Measurements from ENCODE around the gene HTT-AS. TPM values are rescaled to one million over a fixed set of nuclear protein-coding genes. Genes with fewer than 3 reads are reported as not detected.

Gene HTT-AS
- total RNA-seq: not detected
- not detected for polyA plus RNA-seq
- not detected for total RNA-seq

DNA sequence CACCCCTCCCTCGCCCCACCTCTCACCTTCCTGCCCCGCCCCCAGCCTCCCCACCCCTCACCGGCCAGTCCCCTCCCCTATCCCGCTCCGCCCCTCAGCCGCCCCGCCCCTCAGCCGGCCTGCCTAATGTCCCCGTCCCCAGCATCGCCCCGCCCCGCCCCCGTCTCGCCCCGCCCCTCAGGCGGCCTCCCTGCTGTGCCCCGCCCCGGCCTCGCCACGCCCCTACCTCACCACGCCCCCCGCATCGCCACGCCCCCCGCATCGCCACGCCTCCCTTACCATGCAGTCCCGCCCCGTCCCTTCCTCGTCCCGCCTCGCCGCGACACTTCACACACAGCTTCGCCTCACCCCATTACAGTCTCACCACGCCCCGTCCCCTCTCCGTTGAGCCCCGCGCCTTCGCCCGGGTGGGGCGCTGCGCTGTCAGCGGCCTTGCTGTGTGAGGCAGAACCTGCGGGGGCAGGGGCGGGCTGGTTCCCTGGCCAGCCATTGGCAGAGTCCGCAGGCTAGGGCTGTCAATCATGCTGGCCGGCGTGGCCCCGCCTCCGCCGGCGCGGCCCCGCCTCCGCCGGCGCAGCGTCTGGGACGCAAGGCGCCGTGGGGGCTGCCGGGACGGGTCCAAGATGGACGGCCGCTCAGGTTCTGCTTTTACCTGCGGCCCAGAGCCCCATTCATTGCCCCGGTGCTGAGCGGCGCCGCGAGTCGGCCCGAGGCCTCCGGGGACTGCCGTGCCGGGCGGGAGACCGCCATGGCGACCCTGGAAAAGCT, at the start of gene HTT-AS, which contains the start of gene HTT:
TSS of gene HTT-AS (minus strand) at position 461 of the 768 bp plus-strand sequence.
TSS of gene HTT (plus strand) at position 604 of the 768 bp plus-strand sequence. CDS start at position 749, 145 bp downstream.
- ChIA-PET CTCF (no interaction called here), POLR2A (interaction anchor here (0.6 to 3.0 kb wide), 6 partner anchors 16 to 111 kb away, joined by 3 to 9 read pairs (median 4); partner anchors contain the start of genes GRK4 and NOP14)
- H3K9me3 Mint-ChIP-seq: no peaks in the 10 kb centered on the region
- H3K27me3 ChIP-seq (ENCODE audit: control insufficient read depth in 2 of 2, insufficient read depth in 2 of 2, low read length in 2 of 2): no peaks in the 10 kb centered on the region
- peaks cover 17 to 36% (median 31%) of the 10 kb centered on the region in 7 donors for H3K4me1 Mint-ChIP-seq
- H3K27ac ChIP-seq (ENCODE audit: low read depth, low read length): peak within 1 kb of the TSS; percentile 89
- peak within 1 kb of the TSS; percentile 87 for H3K4me3 ChIP-seq (ENCODE audit: low read length)
- intact Hi-C loops (cut with micrococcal nuclease): loop anchor here (1.0 to 10.0 kb wide), 18 partner anchors 27 to 1493 kb away; partner anchors contain the start of genes CFAP99 (in 2 of the 2), GRK4 (in 2 of the 2), HAUS3 (in 2 of the 2) and NOP14 (in 2 of the 2)
- peak within 1 kb of the TSS; percentile 70 to 95 (median 93) for H3K27ac Mint-ChIP-seq
- no peaks in the 10 kb centered on the region for H3K27me3 Mint-ChIP-seq
- peak within 1 kb of the TSS; percentile 86 to 98 (median 90) for H3K4me3 Mint-ChIP-seq
- no peaks in the 10 kb centered on the region for H3K9me3 ChIP-seq (ENCODE audit: control insufficient read depth in 2 of 3, low read length in 3 of 3)
- peaks cover 10 to 16% of the 10 kb centered on the region in 2 donors for H3K4me1 ChIP-seq (ENCODE audit: control insufficient read depth in 2 of 2, insufficient read depth in 2 of 2, low read length in 2 of 2)
- ATAC-seq: peak; percentile 90
- H3K36me3 Mint-ChIP-seq: peaks cover 0 to 4% (median under 1%) of the 10 kb centered on the region in 5 donors
- H3K36me3 ChIP-seq (ENCODE audit: control insufficient read depth in 2 of 3, insufficient read depth in 3 of 3, low read length in 3 of 3): no peaks in the 10 kb centered on the region
- DNase-seq: peak; percentile 91 to 99 (median 96)

DNA sequence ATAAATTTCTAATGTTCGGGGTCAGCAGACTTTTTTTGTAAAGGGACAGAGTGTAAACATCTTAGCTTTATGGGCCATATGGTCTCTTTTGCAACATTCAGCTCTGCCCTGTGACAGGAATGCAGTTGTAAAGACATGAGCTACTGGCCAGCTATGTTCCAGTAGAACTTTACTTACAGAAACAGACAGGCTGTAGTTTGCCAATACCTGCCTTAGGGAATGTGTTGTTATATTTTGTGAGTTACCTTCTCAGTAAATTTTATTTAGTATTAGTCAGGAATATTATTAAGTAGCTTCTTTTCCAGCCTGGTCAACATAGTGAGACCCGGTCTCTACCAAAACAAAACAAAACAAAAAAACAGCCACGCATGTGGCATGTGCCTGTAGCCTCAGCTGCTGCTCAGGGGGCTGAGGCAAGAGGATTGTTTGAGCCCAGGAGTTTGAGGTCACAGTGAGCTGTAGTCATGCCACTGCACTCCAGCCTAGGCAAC, 48.9 kb upstream of the HTT-AS start:
- H3K4me1 Mint-ChIP-seq: peaks cover 5 to 27% (median 19%) of the 10 kb centered on the region in 7 donors
- no peak for DNase-seq
- H3K36me3 Mint-ChIP-seq: peaks cover 3 to 57% (median 22%) of the 10 kb centered on the region in 5 donors
- intact Hi-C loops (cut with micrococcal nuclease): no loop called here
- ChIA-PET CTCF (interaction anchor here (0.8 to 1.7 kb wide), 2 partner anchors 10 to 16 kb away, joined by 3 to 6 read pairs; no protein-coding TSS in a partner anchor), POLR2A (interaction anchor here (0.6 to 1.6 kb wide), 2 partner anchors 9 to 1110 kb away, joined by 3 to 5 read pairs; no protein-coding TSS in a partner anchor)
- Histone ChIP-seq H3K27ac (ENCODE audit: low read depth, low read length) (no peak overlapping the region), H3K27me3 (ENCODE audit: control insufficient read depth in 2 of 2, insufficient read depth in 2 of 2, low read length in 2 of 2) (no peaks in the 10 kb centered on the region), H3K4me3 (ENCODE audit: low read length) (no peak overlapping the region), H3K36me3 (ENCODE audit: control insufficient read depth in 2 of 3, insufficient read depth in 3 of 3, low read length in 3 of 3) (peaks cover 0 to 54% (median 4%) of the 10 kb centered on the region in 3 experiments), H3K9me3 (ENCODE audit: control insufficient read depth in 2 of 3, low read length in 3 of 3) (no peaks in the 10 kb centered on the region), H3K4me1 (ENCODE audit: control insufficient read depth in 2 of 2, insufficient read depth in 2 of 2, low read length in 2 of 2) (peaks cover 0 to 6% of the 10 kb centered on the region in 2 donors)
- no peaks in the 10 kb centered on the region for H3K27me3 Mint-ChIP-seq
- H3K27ac Mint-ChIP-seq: peak overlapping the region in 4 of 9 donors; percentile 49 to 90 (median 77)
- no peak for ATAC-seq
- H3K4me3 Mint-ChIP-seq: no peak overlapping the region
- H3K9me3 Mint-ChIP-seq: no peaks in the 10 kb centered on the region

DNA sequence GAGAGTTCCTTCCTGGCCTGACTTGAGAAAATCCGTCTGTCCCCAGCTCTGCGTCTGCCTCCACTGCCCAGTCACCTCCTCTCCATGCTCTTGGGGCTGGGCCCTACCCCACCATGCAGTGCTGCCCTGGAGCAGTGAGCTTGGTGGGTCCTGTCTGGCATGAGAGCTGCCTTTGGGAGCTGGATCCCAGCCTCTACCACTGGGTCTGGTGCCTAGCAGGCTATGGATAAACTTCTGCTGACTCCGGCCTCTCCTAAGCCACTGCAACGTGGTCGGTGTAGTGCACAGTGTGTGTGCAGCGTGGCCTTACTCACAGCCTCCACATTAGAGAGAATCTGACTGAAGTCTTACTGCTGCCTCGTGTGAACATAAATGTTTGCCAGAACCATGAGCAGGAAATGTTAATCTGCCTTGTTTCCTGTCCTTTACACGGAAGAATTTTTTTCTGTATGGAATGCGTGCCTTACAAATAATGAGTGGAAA, 47.8 kb upstream of the HTT-AS start:
- peaks cover 0 to 6% of the 10 kb centered on the region in 2 donors for H3K4me1 ChIP-seq (ENCODE audit: control insufficient read depth in 2 of 2, insufficient read depth in 2 of 2, low read length in 2 of 2)
- no peaks in the 10 kb centered on the region for H3K9me3 ChIP-seq (ENCODE audit: control insufficient read depth in 2 of 3, low read length in 3 of 3)
- ATAC-seq (peak; percentile 20), DNase-seq (peak in 1 of 9 donors; percentile 2)
- no peaks in the 10 kb centered on the region for H3K9me3 Mint-ChIP-seq
- POLR2A ChIA-PET: interaction anchor here (1.6 kb wide), 1 partner anchor 8 kb away, joined by 3 read pairs; no protein-coding TSS in a partner anchor
- peaks cover 5 to 27% (median 19%) of the 10 kb centered on the region in 7 donors for H3K4me1 Mint-ChIP-seq
- H3K27ac ChIP-seq (ENCODE audit: low read depth, low read length): peak overlapping the region; percentile 53
- peak overlapping the region in 9 of 10 donors; percentile 19 to 67 (median 51) for H3K4me3 Mint-ChIP-seq
- peaks cover 0 to 54% (median 22%) of the 10 kb centered on the region in 5 donors for H3K36me3 Mint-ChIP-seq
- H3K27me3 Mint-ChIP-seq: no peaks in the 10 kb centered on the region
- no peaks in the 10 kb centered on the region for H3K27me3 ChIP-seq (ENCODE audit: control insufficient read depth in 2 of 2, insufficient read depth in 2 of 2, low read length in 2 of 2)
- H3K27ac Mint-ChIP-seq: peak overlapping the region; percentile 65 to 90 (median 76)
- intact Hi-C loops (cut with micrococcal nuclease): no loop called here
- H3K36me3 ChIP-seq (ENCODE audit: control insufficient read depth in 2 of 3, insufficient read depth in 3 of 3, low read length in 3 of 3): peaks cover 0 to 51% (median 12%) of the 10 kb centered on the region in 3 experiments
- CTCF ChIA-PET: interaction anchor here (0.8 to 1.7 kb wide), 2 partner anchors 9 to 15 kb away, joined by 3 to 6 read pairs; no protein-coding TSS in a partner anchor
- H3K4me3 ChIP-seq (ENCODE audit: low read length): no peak overlapping the region

DNA sequence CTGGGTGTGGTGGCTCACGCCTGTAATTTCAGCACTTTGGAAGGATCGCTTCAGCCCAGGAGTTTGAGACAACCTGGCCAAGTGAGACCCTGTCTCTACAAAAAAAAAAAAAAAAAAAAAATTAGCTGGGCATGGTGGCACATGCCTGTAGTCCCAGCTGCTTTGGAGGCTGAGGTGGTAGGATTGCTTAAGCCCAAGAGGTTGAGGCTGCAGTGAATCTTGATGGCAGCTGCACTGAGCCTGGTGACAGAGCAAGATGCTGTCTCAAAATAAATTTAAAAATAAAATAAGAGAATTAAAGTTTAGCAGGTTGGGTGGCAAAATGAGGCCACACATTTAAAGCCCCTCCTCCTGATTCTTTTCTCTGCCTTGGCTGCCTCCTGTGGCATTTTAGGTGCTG, 47.3 kb upstream of the HTT-AS start:
- no peak for DNase-seq
- Histone ChIP-seq H3K9me3 (ENCODE audit: control insufficient read depth in 2 of 3, low read length in 3 of 3) (no peaks in the 10 kb centered on the region), H3K36me3 (ENCODE audit: control insufficient read depth in 2 of 3, insufficient read depth in 3 of 3, low read length in 3 of 3) (peaks cover under 1 to 51% (median 8%) of the 10 kb centered on the region in 3 experiments), H3K4me3 (ENCODE audit: low read length) (no peak overlapping the region), H3K4me1 (ENCODE audit: control insufficient read depth in 2 of 2, insufficient read depth in 2 of 2, low read length in 2 of 2) (peaks cover 0 to 6% of the 10 kb centered on the region in 2 donors), H3K27ac (ENCODE audit: low read depth, low read length) (peak overlapping the region; percentile 53), H3K27me3 (ENCODE audit: control insufficient read depth in 2 of 2, insufficient read depth in 2 of 2, low read length in 2 of 2) (no peaks in the 10 kb centered on the region)
- Mint-ChIP-seq H3K27ac (peak overlapping the region in 4 of 9 donors; percentile 65 to 90 (median 74)), H3K4me3 (no peak overlapping the region), H3K9me3 (no peaks in the 10 kb centered on the region), H3K27me3 (no peaks in the 10 kb centered on the region), H3K36me3 (peaks cover 0 to 49% (median 23%) of the 10 kb centered on the region in 5 donors), H3K4me1 (peaks cover 5 to 27% (median 19%) of the 10 kb centered on the region in 7 donors)
- intact Hi-C loops (cut with micrococcal nuclease): no loop called here
- ChIA-PET POLR2A (no interaction called here), CTCF (no interaction called here)
- ATAC-seq: no peak

DNA sequence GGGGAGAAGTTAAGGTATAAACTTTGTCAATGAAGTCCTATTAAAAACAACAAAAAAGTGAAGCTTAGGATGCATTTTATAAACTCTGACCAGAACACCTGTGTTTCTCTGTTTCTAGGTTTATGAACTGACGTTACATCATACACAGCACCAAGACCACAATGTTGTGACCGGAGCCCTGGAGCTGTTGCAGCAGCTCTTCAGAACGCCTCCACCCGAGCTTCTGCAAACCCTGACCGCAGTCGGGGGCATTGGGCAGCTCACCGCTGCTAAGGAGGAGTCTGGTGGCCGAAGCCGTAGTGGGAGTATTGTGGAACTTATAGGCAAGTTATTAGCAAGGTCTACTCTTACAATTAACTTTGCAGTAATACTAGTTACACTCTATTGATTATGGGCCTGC, 46.8 kb upstream of the HTT-AS start:
- peaks cover 6 to 53% (median 11%) of the 10 kb centered on the region in 3 experiments for H3K36me3 ChIP-seq (ENCODE audit: control insufficient read depth in 2 of 3, insufficient read depth in 3 of 3, low read length in 3 of 3)
- H3K27ac Mint-ChIP-seq: peak overlapping the region in 3 of 9 donors; percentile 65 to 81 (median 68)
- H3K27ac ChIP-seq (ENCODE audit: low read depth, low read length): no peak overlapping the region
- H3K9me3 ChIP-seq (ENCODE audit: control insufficient read depth in 2 of 3, low read length in 3 of 3): no peaks in the 10 kb centered on the region
- H3K4me1 Mint-ChIP-seq: peaks cover 5 to 27% (median 19%) of the 10 kb centered on the region in 7 donors
- H3K27me3 Mint-ChIP-seq: no peaks in the 10 kb centered on the region
- intact Hi-C loops (cut with micrococcal nuclease): no loop called here
- peaks cover 0 to 6% of the 10 kb centered on the region in 2 donors for H3K4me1 ChIP-seq (ENCODE audit: control insufficient read depth in 2 of 2, insufficient read depth in 2 of 2, low read length in 2 of 2)
- ATAC-seq (no peak), DNase-seq (no peak)
- H3K36me3 Mint-ChIP-seq: peaks cover 0 to 52% (median 27%) of the 10 kb centered on the region in 5 donors
- CTCF ChIA-PET: no interaction called here
- H3K27me3 ChIP-seq (ENCODE audit: control insufficient read depth in 2 of 2, insufficient read depth in 2 of 2, low read length in 2 of 2): no peaks in the 10 kb centered on the region
- H3K4me3 ChIP-seq (ENCODE audit: low read length): no peak overlapping the region
- POLR2A ChIA-PET: no interaction called here
- H3K4me3 Mint-ChIP-seq: no peak overlapping the region
- H3K9me3 Mint-ChIP-seq: no peaks in the 10 kb centered on the region

DNA sequence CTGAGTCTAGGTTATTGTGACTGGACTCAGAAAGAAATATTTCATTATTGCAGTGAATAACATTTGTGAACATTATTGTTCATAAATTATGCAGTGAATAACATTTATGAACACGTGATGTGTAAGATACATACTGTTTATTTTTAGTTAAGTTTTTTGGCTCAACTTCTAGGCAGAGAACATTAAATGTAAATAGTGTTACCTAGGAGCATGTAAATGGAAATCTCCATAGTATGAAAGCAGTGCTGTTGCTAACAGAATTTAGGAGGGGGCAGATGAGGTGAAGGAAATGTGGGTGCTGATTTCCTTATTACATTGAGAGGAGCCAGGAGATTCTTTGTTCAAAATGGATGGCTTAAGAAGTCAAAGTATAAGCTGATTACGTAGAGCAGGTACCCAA, 45.1 kb upstream of the HTT-AS start:
- no peaks in the 10 kb centered on the region for H3K9me3 Mint-ChIP-seq
- DNase-seq (no peak), ATAC-seq (no peak)
- no peaks in the 10 kb centered on the region for H3K9me3 ChIP-seq (ENCODE audit: control insufficient read depth in 2 of 3, low read length in 3 of 3)
- CTCF ChIA-PET: interaction anchor here (0.7 kb wide), 1 partner anchor 13 kb away, joined by 3 read pairs; no protein-coding TSS in a partner anchor
- peak overlapping the region in 1 of 9 donors; percentile 18 for H3K27ac Mint-ChIP-seq
- H3K4me1 Mint-ChIP-seq: peaks cover 5 to 27% (median 19%) of the 10 kb centered on the region in 7 donors
- H3K36me3 ChIP-seq (ENCODE audit: control insufficient read depth in 2 of 3, insufficient read depth in 3 of 3, low read length in 3 of 3): peaks cover 14 to 62% (median 23%) of the 10 kb centered on the region in 3 experiments
- peaks cover 0 to 63% (median 30%) of the 10 kb centered on the region in 5 donors for H3K36me3 Mint-ChIP-seq
- no peak overlapping the region for H3K4me3 Mint-ChIP-seq
- no peak overlapping the region for H3K27ac ChIP-seq (ENCODE audit: low read depth, low read length)
- POLR2A ChIA-PET: no interaction called here
- H3K4me1 ChIP-seq (ENCODE audit: control insufficient read depth in 2 of 2, insufficient read depth in 2 of 2, low read length in 2 of 2): peaks cover 0 to 6% of the 10 kb centered on the region in 2 donors
- no peaks in the 10 kb centered on the region for H3K27me3 ChIP-seq (ENCODE audit: control insufficient read depth in 2 of 2, insufficient read depth in 2 of 2, low read length in 2 of 2)
- no peaks in the 10 kb centered on the region for H3K27me3 Mint-ChIP-seq
- intact Hi-C loops (cut with micrococcal nuclease): no loop called here
- no peak overlapping the region for H3K4me3 ChIP-seq (ENCODE audit: low read length)
